Jurkat, Clone E6-1 (cell line): ENCODE results near the gene DNAJC25.

ENCODE experiments used
- DNase-seq: peaks from one replicate; pipeline ENCODE4 v3.0.0-alpha.2; 2011; ENCODE audit warnings: low read depth, low spot score
- H3K4me3 ChIP-seq: 2 replicates; pipeline ENCODE4 v1.5.1; 2011; ENCODE audit warnings: mild to moderate bottlenecking, low read length, control low read depth, moderate library complexity

DNAJC25 gene

DNA sequence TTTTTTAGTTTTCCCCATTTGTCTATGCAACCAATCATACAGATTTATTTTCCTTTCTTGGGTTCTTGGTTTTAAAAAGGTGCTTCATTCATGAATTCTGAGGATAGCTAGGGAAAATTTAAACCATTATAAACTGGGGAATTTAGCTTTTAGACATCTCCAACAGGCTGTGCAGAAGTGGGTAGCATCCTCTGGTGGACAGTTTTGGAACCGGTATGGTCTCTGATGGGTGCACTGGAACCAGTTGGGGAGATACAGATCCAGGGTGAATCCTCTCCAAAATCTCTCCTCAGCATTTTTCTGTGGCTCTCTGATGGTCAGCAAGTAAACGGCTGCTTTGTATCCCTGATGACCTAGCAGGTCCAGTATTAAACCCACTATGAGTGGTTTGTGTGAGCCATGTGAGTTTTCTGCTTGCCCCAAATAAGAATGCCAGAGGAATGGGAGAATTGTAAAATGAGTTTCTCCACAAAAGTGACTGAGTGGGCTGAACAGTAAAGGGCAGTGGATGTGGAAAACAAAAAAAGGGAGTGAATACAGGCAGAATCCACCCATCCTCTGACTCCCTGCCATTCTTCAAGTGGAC is 9.1 kb upstream of the DNAJC25 start:
- peak; percentile 14 for DNase-seq
- no peak overlapping the region for H3K4me3 ChIP-seq

DNA sequence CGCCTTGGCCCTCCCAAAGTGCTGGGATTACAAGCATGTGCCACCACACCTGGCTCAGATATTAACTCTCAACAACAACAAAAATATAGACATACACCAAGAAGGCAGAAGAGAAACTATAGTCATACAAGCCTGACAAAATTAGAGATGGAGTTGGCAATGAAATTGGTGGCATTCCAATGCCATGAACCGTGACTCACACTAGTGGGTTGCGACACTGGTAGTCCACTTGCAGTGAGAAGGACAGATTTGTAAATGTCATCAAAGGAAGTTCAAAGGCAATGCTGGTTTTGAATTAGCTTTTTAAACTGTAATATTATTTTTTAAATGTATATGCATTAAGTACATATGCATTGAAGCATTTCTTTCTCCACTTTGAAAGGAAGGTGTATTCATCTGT is 8.5 kb upstream of the DNAJC25 start:
- no peak for DNase-seq
- H3K4me3 ChIP-seq: no peak overlapping the region

DNA sequence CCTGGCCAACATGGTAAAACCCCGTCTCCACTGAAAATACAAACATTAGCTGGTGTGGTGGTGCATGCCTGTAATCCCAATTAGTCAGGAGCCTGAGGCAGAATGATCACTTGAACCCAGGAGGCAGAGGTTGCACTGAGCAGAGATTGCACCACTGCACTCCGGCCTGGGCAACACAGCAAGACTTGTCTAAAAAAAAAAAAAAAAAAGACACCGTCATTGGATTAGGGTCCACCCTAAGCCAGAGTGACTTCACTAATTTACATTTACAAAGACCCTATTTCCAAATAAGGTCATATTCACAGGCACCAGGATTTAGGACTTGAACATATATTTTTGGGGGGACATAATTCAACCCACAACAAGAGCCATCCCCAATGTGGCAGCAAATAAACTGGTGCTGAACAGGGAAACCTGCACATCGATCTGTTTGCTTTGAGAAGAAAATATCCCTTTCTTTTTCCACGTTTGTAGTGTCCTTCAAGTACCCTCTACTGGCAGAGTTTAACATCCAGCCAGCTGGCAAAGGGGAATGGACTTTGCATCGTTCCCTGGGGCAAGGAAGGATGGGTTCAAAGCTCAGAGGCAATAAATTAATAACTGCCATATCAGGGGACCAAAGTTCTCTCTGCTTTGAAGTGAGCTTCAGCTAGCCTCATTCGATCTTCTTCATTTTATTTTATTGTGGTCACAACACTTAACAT is 3.7 kb upstream of the DNAJC25 start:
- no peak overlapping the region for H3K4me3 ChIP-seq
- DNase-seq: no peak

DNA sequence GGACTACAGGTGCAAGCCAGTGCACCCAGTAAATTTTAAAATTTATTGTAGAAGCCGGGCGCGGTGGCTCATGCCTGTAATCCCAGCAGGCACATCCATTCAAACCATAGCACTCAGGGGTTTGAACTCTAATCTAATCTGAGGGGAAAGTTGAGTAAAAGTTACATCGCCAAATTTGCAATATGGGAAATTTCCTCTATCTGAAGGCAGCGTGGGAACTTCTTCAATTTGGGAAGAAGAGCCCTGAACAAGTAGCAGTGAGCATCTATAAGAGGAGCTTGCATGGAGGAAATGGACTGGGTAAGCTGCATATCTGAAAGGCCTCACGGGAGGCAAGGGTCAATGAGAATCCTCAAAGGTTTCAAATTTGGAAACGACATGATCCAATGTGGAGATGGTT is 2.7 kb upstream of the DNAJC25 start:
- H3K4me3 ChIP-seq: no peak overlapping the region
- no peak for DNase-seq

DNA sequence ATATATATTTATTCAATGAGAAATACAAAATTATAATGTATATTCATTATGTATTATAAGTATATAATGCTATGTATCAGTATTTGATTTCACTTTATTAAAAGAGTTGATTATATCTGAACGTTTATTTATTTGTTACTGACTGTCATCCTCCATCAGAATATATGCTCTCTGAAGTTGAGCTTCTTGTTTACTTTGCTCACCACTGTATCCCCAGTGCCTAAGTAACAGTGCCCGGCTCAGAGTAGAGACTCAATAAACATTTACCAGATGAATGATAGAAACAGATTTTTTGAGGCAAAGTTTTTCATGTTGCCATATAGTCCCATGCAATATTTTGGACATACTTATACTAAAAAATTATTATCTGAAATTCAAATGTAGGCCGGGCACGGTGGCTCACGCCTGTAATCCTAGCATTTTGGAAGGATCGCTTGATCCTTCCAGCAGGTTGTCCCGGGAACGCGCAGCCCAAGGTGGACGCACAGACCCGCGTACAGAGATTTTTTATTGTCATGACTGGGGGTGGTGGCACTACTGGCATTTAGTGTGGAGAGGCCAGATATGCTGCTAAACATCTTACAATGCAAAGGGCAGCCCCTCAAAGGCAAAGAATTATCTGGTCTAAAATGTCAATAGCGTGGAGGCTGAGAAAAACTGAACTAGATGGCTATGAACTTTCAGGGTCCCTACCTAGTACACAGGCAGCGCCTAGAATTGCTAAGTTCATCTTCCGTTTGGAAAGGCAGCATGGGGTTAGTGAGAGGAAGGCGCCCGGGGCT is 761 bp upstream of the DNAJC25 start:
- peak overlapping the region; percentile 84 for H3K4me3 ChIP-seq
- no peak for DNase-seq

DNA sequence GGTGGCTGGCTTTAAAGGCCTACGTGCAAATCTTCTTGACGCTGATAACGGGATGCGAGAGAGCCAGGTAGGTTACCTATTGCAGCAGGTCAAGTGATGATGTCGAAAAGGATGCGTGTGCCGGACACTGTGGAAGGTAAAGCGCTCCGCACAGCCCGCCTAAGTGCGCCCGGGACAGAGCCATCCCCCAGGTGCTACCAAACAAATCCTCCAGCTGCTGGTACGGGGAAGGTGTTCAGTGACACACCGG is 245 bp upstream of the DNAJC25 start:
- no peak for DNase-seq
- peak overlapping the region; percentile 84 for H3K4me3 ChIP-seq

DNA sequence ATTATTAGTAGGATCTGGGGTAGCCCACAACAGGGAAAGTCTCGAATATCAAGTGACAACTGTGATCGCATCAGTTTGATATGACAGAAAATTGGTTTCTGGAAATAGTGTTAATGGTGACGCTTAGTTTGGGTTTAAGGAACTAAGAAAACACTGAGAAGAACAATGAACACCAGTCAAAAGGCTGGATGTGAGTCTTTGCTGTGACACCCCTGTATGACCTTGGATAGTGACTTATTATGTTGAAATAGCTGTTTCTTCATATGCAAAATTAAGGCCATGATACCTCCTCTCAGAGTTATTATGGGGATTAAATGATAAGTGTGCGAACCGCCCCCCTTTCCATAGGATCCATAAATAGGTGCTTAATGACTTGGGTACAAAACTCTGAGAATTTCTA is 926 bp downstream of the DNAJC25 start:
- no peak for DNase-seq
- peak overlapping the region; percentile 84 for H3K4me3 ChIP-seq

DNA sequence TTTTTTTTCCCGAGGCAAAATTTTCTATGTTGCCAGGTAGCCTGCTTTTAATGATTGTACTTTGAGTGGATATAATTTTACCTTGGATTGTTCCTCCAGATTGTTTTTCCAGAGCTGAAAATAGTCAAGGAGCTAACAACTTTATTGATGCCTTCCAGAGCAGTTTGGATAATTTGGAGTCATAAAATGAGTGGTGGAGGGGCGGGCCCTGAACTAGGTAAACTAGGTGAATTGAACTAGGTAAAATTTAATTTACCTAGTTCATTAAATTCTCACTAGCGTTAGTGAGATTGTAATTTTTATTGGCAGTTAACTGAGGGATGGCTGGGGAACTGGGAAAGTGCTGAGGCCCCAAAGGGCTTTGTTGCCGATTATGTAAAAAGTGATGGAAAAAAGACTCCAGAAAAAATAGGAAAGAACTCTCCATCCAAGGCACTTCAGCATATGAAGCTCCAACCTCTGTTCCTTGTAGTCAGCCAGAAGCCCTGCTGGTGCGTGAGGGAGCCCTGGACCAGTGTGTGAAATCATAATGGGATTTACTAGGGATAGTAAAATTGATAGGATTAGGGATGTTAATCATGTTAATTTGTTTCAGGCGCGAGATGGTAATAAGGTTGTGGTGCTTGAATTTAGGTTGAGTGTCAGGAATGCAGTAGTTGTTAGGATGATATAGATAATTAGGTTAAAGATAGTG is 1.7 kb downstream of the DNAJC25 start:
- peak overlapping the region; percentile 84; the same call in 1 of the 2 replicates for H3K4me3 ChIP-seq
- DNase-seq: no peak

DNA sequence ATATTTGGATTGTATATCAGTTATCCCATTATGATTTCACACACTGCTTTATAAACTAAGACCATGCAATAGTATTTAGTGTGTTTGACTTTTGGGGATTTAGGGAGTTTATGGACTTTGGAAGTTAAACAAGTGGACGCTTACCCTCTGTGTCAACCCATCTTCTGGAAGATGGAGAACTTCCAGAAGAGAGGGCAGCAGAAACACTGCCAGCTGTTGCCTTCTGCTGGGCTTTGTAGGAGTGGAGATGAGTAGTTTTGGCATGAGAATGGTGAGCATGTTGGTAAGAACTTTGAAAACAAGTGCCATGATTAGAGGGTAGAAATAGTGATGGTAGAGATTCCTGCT is 2.2 kb downstream of the DNAJC25 start:
- no peak overlapping the region for H3K4me3 ChIP-seq
- no peak for DNase-seq

DNA sequence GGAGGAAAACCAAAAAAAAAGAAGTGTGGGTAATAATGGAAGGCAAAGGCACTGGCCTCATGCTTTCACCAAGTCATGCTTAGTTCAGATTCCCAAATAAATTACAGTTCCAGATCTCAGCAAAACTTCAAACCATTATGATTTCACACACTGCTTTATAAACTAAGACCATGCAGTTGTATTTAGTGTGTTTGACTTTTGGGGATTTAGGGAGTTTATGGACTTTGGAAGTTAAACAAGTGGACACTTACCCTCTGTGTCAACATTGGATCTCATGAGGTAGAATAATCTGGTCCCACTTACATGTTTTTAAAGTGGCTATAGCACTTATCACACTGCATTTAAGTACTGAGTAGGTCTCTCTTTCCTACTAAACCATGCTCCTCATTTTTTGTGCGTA is 3.7 kb downstream of the DNAJC25 start:
- no peak for DNase-seq
- no peak overlapping the region for H3K4me3 ChIP-seq

DNA sequence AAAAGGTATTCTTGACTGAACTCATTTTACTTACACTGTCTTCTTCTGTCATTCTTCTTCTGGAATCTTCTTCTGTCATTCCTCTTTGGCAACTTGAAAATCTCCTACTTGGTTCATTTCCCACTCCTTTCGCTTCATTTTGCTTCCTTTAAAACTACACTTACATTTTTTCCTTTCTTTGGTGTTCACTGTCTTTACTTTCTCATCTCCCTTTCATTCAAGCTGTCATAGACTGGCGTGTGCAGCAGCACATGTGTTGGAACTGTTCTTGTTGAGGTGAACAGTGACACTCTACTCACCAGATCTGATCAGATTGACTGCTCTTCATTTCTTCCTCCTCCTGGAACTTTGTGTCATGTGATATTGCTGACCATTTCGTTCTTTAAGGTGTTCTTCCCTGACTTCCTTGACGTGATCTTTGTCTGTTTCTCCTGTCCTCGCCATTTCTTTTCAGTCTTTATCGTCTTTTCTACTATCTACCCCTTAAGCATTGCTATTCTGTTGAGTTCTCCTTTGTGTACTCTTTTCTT is 6.4 kb downstream of the DNAJC25 start:
- no peak overlapping the region for H3K4me3 ChIP-seq

DNA sequence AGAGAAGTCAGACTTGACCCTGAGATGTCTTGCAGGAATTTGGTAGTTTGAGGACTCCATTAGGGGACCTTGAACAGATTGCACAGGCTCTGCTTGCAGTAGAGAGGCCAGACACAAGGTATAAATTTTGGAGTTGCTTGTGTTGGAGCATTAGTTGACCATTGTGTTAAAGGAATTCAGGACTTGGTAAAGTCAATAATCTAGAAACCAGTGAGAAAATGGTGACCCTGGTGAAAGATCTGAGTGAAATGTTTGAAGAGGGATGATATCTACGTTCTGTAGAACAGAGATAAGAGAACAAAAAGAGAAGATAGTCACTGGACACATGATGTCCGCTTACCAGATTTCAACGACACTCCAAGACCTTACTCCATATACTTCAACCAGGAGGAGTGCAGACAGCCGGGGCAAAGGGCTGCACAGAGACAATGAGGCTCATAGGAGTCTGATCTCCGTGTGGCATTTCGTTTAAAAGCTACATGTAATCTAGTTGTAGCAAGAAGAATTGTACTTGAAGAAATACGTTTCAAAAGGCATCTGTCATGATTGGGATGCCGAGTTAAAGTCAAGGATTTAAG is 13.2 kb downstream of the DNAJC25 start:
- DNase-seq: no peak

More for the DNA sequence above, 6.4 kb downstream of the DNAJC25 start:
- DNase-seq: no peak

DNA sequence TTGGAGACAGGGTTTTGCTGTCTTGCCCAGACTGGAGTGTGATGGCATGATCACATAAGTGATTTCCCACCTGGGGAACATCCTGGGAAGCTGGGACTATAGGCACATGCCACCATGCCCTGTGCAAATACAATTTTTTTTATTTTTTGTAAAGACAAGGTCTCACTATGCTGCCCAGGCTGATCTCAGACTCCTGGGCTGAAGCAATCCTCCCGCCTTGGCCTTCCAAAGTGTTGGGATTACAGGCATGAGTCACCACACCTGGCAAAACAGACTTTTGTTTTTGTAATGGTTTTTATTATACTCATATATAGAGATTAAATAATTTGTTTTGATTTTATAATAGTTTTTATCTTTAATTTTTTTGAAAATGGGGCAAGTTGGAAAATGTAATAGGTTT is 14.7 kb downstream of the DNAJC25 start:
- no peak for DNase-seq
- H3K4me3 ChIP-seq: no peak overlapping the region

More for the DNA sequence above, 13.2 kb downstream of the DNAJC25 start:
- H3K4me3 ChIP-seq: no peak overlapping the region

DNA sequence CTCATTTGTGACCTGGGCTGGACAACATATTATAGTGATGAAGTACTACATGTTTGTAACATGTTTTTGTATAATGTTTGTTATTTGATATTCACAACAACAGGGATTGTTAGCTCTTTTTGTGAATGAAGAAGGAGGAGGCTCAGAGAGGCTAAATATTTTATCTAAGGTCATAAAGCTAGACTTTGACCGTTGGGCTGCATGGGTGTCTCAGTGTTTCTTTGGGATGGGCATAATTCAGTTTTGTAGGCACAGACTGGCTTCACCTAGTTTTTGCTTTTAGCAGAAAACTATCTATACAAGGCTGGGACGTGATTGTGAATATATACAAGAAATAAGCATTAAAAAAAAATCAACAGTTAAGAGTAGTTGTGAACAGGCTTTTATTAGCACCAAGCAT is 15.3 kb downstream of the DNAJC25 start:
- DNase-seq: no peak
- no peak overlapping the region for H3K4me3 ChIP-seq

DNA sequence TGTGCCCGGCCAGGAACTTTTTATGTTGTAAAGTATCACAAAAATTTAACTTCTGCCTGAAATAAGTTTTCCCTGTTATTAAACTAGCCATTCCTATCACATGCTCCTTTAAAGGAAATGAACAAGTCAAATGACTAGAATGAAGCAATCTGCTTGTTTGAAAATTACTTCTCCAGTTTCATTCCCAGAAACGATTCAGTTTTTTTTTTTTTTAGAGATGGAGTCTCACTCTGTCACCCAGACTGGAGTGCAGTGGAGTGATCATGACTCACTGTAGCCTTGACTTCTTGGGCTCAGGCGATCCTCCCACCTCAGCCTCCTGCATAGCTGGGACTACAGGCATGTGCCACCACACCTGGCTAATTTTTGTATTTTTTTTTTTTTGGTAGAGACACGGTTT is 16.9 kb downstream of the DNAJC25 start:
- no peak for DNase-seq

DNA sequence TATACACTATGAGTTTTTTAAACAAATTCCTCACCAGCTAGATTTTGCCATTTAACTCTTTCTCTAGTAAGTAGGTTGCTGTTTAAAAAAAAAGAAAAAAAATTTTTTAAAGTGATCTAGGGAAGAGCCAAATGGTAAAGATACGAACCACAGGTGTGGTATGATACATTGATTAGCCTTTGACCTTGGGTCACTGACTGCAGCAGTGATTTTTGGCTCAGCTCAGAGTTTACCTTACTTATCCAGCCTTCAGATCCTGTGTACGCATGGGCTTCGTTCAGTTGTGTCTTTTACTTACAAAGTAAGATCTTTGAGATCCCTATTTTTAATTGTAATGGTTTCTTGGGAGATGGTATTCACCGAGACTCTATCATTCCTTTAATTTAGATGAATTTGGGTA is 17.9 kb downstream of the DNAJC25 start:
- no peak for DNase-seq

More for the DNA sequence above, 16.9 kb downstream of the DNAJC25 start:
- no peak overlapping the region for H3K4me3 ChIP-seq

DNA sequence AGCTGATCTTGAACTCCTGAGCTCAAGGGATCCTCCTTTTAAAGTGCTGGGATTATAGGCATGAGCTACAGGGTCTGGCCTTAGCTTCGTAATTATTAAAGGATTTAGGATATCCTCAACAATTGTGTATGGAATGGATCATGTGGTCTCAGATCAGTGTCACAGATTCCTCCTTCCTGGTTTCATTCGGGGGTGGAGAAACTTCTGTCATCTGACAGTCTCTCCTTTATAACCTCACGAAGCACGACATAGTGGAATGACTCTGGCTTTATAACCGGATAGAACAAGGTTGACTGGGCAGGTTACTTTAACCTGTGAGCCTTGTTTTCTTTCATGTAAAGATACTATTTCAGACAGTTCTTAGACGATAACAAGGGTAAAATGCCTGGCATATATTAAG is 25.9 kb downstream of the DNAJC25 start:
- H3K4me3 ChIP-seq: no peak overlapping the region
- DNase-seq: no peak

More for the DNA sequence above, 17.9 kb downstream of the DNAJC25 start:
- H3K4me3 ChIP-seq: no peak overlapping the region

DNA sequence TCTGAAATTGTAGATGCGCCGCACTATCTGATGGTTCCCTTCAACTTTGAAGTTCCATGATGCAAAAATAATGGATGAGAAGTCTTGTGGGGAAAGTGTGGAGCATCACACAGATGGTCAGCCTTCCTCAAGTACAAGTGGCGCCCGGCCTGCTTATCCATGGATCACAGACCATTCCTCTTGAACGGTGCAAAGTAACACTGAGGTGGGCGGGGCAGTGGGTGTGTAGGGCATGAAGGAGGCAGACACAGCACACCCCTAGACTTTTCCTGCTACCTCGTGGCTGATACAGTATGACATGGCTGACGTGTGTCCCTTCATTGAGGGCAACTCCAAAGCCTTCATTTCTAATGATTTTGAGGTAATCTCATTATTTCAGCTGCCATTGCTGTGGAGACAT is 27.8 kb downstream of the DNAJC25 start:
- no peak for DNase-seq
- H3K4me3 ChIP-seq: no peak overlapping the region

DNA sequence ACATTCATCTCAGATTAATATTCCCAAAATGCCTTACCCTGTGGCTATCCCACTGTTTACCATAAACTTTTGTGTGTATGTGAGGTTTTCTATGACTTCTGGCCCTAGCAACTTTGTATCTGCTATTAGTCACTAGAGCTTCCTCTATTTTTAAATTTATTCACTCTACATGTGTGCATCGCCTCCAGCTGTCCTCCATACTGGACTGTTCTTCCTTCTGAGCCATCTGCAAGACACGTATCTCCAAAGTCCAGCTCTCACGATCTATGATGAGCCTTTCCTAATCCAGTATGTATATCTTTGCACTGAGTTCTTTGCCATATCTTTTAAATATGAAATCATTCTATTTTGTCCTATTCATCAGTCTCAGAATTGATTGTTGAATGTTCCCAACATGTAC is 28.6 kb downstream of the DNAJC25 start:
- no peak overlapping the region for H3K4me3 ChIP-seq
- DNase-seq: no peak
